Ishikawa (cell line): ENCODE results near the gene PDIA5.

Experiments
- CEBPB ChIP-seq: IDR thresholded peaks from 2 replicates; pipeline ENCODE4 v1.6.1; 2012
- CREB1 ChIP-seq: IDR thresholded peaks from 2 replicates; pipeline ENCODE4 v1.6.1; 2012; ENCODE audit warnings: low read depth
- EGR1 ChIP-seq: IDR thresholded peaks from 2 replicates; pipeline ENCODE4 v1.6.1; 2012
- EP300 ChIP-seq: IDR thresholded peaks from 2 replicates; pipeline ENCODE4 v1.6.1; 2012; ENCODE audit warnings: borderline replicate concordance
- FOXM1 ChIP-seq: IDR thresholded peaks from 2 replicates; pipeline ENCODE4 v1.6.1; 2012; ENCODE audit warnings: low read depth, borderline replicate concordance
- MAX ChIP-seq: IDR thresholded peaks from 2 replicates; pipeline ENCODE4 v1.6.1; 2012
- NFIC ChIP-seq: IDR thresholded peaks from 2 replicates; pipeline ENCODE4 v1.6.1; 2012
- RAD21 ChIP-seq: IDR thresholded peaks from 2 replicates; pipeline ENCODE4 v1.6.1; 2012; ENCODE audit warnings: low read depth
- TAF1 ChIP-seq: IDR thresholded peaks from 2 replicates; pipeline ENCODE4 v1.6.1; 2012; ENCODE audit warnings: low read depth, mild to moderate bottlenecking
- TCF12 ChIP-seq: IDR thresholded peaks from 2 replicates; pipeline ENCODE4 v1.6.1; 2012; ENCODE audit warnings: low read depth
- TEAD4 ChIP-seq: IDR thresholded peaks from 2 replicates; pipeline ENCODE4 v1.6.1; 2012
- USF1 ChIP-seq: IDR thresholded peaks from 2 replicates; pipeline ENCODE4 v1.6.1; 2012
- YY1 ChIP-seq: IDR thresholded peaks from 2 replicates; pipeline ENCODE4 v1.6.1; 2012; ENCODE audit warnings: low read depth
- ZBTB7A ChIP-seq: IDR thresholded peaks from 2 replicates; pipeline ENCODE4 v1.6.1; 2012; ENCODE audit warnings: low read depth
- TF ChIP-seq, protein P1 (sequence below): IDR thresholded peaks from 2 replicates; pipeline ENCODE4 v1.6.1; 2012; ENCODE audit warnings: low read depth, mild to moderate bottlenecking

Gene PDIA5

DNA sequence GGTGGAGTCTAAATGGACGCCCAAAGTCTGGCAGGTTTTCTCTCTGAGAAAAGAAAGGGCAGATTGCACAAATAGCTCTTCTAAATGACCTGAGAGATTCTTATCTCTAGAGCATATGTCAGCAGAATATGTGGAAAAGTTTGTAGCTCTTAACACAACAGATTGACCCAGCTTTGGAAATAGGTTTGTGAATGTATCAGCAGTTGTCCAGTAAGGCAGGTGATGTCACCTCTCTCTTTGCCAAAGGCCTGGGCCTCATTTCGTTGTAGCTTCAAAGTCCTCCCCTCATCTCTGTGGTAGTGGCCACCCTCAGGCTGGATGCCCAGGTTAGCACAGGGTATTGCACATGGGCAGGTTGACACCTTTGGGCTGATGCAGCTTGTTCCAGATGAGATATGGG is 36.0 kb downstream of the PDIA5 start:
- TF ChIP-seq ZBTB7A (no peak), CREB1 (no peak), EGR1 (no peak), TEAD4 (no peak), MAX (no peak), EP300 (no peak), NFIC (no peak)
- TF ChIP-seq, protein P1, sequence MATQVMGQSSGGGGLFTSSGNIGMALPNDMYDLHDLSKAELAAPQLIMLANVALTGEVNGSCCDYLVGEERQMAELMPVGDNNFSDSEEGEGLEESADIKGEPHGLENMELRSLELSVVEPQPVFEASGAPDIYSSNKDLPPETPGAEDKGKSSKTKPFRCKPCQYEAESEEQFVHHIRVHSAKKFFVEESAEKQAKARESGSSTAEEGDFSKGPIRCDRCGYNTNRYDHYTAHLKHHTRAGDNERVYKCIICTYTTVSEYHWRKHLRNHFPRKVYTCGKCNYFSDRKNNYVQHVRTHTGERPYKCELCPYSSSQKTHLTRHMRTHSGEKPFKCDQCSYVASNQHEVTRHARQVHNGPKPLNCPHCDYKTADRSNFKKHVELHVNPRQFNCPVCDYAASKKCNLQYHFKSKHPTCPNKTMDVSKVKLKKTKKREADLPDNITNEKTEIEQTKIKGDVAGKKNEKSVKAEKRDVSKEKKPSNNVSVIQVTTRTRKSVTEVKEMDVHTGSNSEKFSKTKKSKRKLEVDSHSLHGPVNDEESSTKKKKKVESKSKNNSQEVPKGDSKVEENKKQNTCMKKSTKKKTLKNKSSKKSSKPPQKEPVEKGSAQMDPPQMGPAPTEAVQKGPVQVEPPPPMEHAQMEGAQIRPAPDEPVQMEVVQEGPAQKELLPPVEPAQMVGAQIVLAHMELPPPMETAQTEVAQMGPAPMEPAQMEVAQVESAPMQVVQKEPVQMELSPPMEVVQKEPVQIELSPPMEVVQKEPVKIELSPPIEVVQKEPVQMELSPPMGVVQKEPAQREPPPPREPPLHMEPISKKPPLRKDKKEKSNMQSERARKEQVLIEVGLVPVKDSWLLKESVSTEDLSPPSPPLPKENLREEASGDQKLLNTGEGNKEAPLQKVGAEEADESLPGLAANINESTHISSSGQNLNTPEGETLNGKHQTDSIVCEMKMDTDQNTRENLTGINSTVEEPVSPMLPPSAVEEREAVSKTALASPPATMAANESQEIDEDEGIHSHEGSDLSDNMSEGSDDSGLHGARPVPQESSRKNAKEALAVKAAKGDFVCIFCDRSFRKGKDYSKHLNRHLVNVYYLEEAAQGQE: no peak

- TF ChIP-seq MAX (no peak), YY1 (no peak), ZBTB7A (no peak), CREB1 (no peak), EP300 (no peak)
Observed at GRCh38 chr3:123104550-123104949, 37.7 kb downstream of the PDIA5 start.

DNA sequence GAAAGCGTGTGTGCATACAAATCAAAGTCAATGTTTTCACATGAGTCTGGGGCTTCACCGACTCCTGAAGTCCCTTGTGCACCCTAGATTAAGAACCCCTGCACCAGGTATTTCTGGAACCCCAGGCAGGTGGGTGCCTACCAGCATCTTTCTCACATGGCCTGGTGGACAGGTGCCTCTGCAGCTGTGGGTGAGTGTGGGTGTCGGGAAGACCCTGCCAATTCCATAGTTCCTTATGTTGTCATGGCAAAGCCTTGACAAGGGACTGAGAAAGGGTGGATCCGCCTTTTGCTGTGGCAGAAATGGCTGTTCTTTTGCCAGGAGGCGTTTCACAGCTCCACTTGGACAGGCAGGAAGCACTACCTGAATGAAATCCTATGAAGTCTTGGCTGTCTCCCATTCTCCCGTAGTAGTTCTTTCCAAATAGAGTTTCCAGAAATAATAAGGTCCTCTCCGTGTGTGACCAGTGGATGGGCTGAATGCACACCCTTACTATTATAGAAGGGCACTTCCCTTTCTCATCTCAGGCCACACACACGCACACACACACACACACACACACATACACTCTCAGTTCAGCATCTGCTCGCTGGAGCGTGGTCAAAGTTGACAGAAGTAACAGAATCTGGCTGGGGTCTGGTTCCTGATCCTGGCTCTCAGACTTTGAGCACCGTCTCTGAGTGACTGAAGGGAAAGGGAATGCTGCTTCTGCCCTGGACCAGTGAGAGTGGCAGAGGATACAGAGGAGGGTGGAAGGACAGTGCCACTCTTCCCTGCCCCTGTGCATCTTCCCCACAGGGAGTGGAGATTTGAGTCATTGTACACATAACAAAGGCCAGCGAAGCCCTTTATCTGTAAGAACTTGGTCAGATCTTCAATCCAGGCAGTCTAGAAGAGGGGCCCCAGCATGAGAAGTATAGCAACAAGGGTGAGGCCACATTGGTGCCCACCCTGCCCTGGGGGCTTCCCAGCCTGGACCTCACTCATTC is 38.7 kb downstream of the PDIA5 start:
- TF ChIP-seq TEAD4 (no peak), USF1 (no peak), ZBTB7A (no peak)
- TF ChIP-seq, protein P1: peak; percentile 76

- TF ChIP-seq CEBPB (no peak), EP300 (no peak), EGR1 (no peak), MAX (no peak), TAF1 (no peak), CREB1 (no peak), NFIC (no peak), RAD21 (no peak), ZBTB7A (no peak), TEAD4 (no peak), TCF12 (no peak), USF1 (no peak), YY1 (no peak), FOXM1 (no peak)
- TF ChIP-seq, protein P1: no peak
Observed at GRCh38 chr3:123110282-123110975, 43.6 kb downstream of the PDIA5 start.
